OCI-LY1 (cell line): ENCODE measurements around the gene ZNF804B.
"Not testable (repeated sequence)": the region's sequence is repeated elsewhere in the genome, so short reads cannot be mapped to it uniquely, and the experiment has no call there.

Experiments used
- CTCF ChIP-seq: fragments of 200-600 bp; sonication (generic), shearing (Covaris generic); IDR thresholded peaks from 2 replicates; pipeline ENCODE4 v1.5.1; 2017; ENCODE audit warnings: mild to moderate bottlenecking, antibody characterized with exemption, low read length, moderate library complexity, mixed read lengths
- EZH2 ChIP-seq: fragments of 200-600 bp; sonication (generic), shearing (Covaris generic); IDR thresholded peaks from 2 replicates; pipeline ENCODE4 v1.8.0; 2017; ENCODE audit warnings: borderline replicate concordance, mixed run types, mild to moderate bottlenecking, antibody characterized with exemption, low read length, moderate library complexity, mixed read lengths

- TF ChIP-seq CTCF, EZH2: not testable (repeated sequence)
These were observed 469.2 kb downstream of the ZNF804B start for GRCh38 chr7:89228688-89229171.
